HepG2 (cell line): ENCODE measurements around the gene CACNA1G. TPM values are rescaled to one million over a fixed set of nuclear protein-coding genes. Genes with fewer than 3 reads are reported as not detected.

ENCODE experiments used
- CREM ChIP-seq, 2 experiments: sonication (generic) in 1 of 2; formaldehyde crosslinking in 1 of 2; IDR thresholded peaks; 2 replicates each; pipeline versions ENCODE4 v1.4.0 to v1.6.1; 2016 to 2020; ENCODE audit warnings: antibody characterized with exemption in 1 of 2, mild to moderate bottlenecking in 1 of 2, missing genetic modification reagents in 1 of 2
- NFYB ChIP-seq: sonication (generic); formaldehyde crosslinking; IDR thresholded peaks from 2 replicates; pipeline ENCODE4 v1.4.0; 2020; ENCODE audit warnings: missing genetic modification reagents
- NFYC ChIP-seq: IDR thresholded peaks from 2 replicates; pipeline ENCODE4 v1.6.1; 2016; ENCODE audit warnings: missing genetic modification reagents, missing compliant biosample characterization
- PHF5A ChIP-seq: IDR thresholded peaks from one replicate; pipeline ENCODE4 v1.6.1; 2018; ENCODE audit warnings: low read depth, missing genetic modification reagents; ENCODE audit not compliant: unreplicated experiment
- ZNF567 ChIP-seq: sonication (generic); formaldehyde crosslinking; IDR thresholded peaks from 2 replicates; pipeline ENCODE4 v1.8.1; 2023; ENCODE audit warnings: mild to moderate bottlenecking, missing genetic modification reagents, borderline replicate concordance
- ZNF605 ChIP-seq: sonication (generic); formaldehyde crosslinking; IDR thresholded peaks from 2 replicates; pipeline ENCODE4 v1.8.0; 2022; ENCODE audit warnings: mild to moderate bottlenecking, missing genetic modification reagents
- ZNF616 ChIP-seq: sonication (generic); formaldehyde crosslinking; IDR thresholded peaks from 2 replicates; pipeline ENCODE4 v1.5.0; 2020; ENCODE audit warnings: low read depth, mild to moderate bottlenecking, missing genetic modification reagents
- ZNF773 ChIP-seq: sonication (generic); formaldehyde crosslinking; IDR thresholded peaks from 2 replicates; pipeline ENCODE4 v1.4.0; 2020; ENCODE audit warnings: missing genetic modification reagents, borderline replicate concordance
- polyA plus RNA-seq, 8 experiments: library from polyadenylated mRNA; depleted of rRNA in 3 of 8; stranded (reverse) in 7 of 8; unstranded in 1 of 8; fragments of >200 nt; fragmentation: Illumina TruSeq in 4 of 8; extraction: Trizol in 4 of 8; gene quantifications; 2 replicates each; pipeline versions ENCODE4 v1.2.1 to v1.2.3, GENCODE V29; 2011 to 2016; ENCODE audit warnings: low read depth in 4 of 8, missing spikeins in 1 of 8, mixed read lengths in 1 of 8; ENCODE audit not compliant: insufficient read depth in 1 of 8
- total RNA-seq, 5 experiments: library from RNA; depleted of rRNA; stranded (reverse); fragments of >200 nt; fragmentation: Illumina TruSeq; extraction: Trizol; gene quantifications; 2 replicates each; pipeline ENCODE4 v1.2.3, GENCODE V29; 2016; ENCODE audit warnings: low read depth in 1 of 5
- TF ChIP-seq, protein P1 (sequence below), 2 experiments: sonication (generic) in 1 of 2; formaldehyde crosslinking in 1 of 2; IDR thresholded peaks; 2 replicates each; pipeline versions ENCODE4 v1.5.1 to v1.6.1; 2011 to 2020; ENCODE audit warnings: borderline replicate concordance in 1 of 2, low read depth in 1 of 2, low read length in 1 of 2, mild to moderate bottlenecking in 1 of 2, missing genetic modification reagents in 1 of 2, moderate library complexity in 1 of 2
- TF ChIP-seq, protein P2 (sequence below): sonication (generic); formaldehyde crosslinking; IDR thresholded peaks from 2 replicates; pipeline ENCODE4 v1.8.0; 2022; ENCODE audit warnings: mild to moderate bottlenecking, missing genetic modification reagents

Gene CACNA1G
- total and polyA plus RNA-seq, 2 of the 13 experiments (the other 11 are each of a cell fraction or from before 2014, with no cell fraction given): 0.02 TPM; not detected in 1

- TF ChIP-seq, protein P1, sequence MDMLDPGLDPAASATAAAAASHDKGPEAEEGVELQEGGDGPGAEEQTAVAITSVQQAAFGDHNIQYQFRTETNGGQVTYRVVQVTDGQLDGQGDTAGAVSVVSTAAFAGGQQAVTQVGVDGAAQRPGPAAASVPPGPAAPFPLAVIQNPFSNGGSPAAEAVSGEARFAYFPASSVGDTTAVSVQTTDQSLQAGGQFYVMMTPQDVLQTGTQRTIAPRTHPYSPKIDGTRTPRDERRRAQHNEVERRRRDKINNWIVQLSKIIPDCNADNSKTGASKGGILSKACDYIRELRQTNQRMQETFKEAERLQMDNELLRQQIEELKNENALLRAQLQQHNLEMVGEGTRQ (IDR thresholded peaks at IDR 0.05; ENCODE audit: low read depth, low read length): no peak
- TF ChIP-seq, protein P1 (CRISPR knock-in tag; IDR thresholded peaks at IDR 0.05; ENCODE audit: borderline replicate concordance): peak; percentile 64; the same call in 1 of the 2 replicates
- TF ChIP-seq ZNF616 (no peak), NFYB (CRISPR knock-in tag) (0 out of 2 replicates have a peak, but pooled peaks have one; percentile 23), ZNF773 (CRISPR knock-in tag) (no peak), CREM (IDR thresholded peaks at IDR 0.05) (0 out of 2 replicates have a peak, but pooled peaks have one; percentile 17), CREM (CRISPR knock-in tag; IDR thresholded peaks at IDR 0.05) (no peak), NFYC (CRISPR knock-in tag) (peak; percentile 20; the same call in 1 of the 2 replicates), PHF5A (CRISPR knock-in tag) (no peak), ZNF605 (CRISPR knock-in tag) (no peak), ZNF567 (CRISPR knock-in tag) (no peak)
- TF ChIP-seq, protein P2, sequence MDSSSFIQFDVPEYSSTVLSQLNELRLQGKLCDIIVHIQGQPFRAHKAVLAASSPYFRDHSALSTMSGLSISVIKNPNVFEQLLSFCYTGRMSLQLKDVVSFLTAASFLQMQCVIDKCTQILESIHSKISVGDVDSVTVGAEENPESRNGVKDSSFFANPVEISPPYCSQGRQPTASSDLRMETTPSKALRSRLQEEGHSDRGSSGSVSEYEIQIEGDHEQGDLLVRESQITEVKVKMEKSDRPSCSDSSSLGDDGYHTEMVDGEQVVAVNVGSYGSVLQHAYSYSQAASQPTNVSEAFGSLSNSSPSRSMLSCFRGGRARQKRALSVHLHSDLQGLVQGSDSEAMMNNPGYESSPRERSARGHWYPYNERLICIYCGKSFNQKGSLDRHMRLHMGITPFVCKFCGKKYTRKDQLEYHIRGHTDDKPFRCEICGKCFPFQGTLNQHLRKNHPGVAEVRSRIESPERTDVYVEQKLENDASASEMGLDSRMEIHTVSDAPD (CRISPR knock-in tag): no peak
Measured at GRCh38 chr17:50649042-50649908, 88.8 kb downstream of the CACNA1G start (continued).
